ENCODE results near the gene NACC2.

NACC2 gene

GRCh38 chr9:136007934-136008692, 87.0 kb downstream of the NACC2 start:
- no peak for DNase-seq

GRCh38 chr9:136007276-136007933, 87.7 kb downstream of the NACC2 start:
- no peak for DNase-seq

- DNase-seq: no peak
Measured at GRCh38 chr9:136006169-136006568, 88.9 kb downstream of the NACC2 start.

- DNase-seq: no peak
Measured at GRCh38 chr9:136004712-136005111, 90.4 kb downstream of the NACC2 start.

- DNase-seq: no peak
Measured at GRCh38 chr9:136004219-136004618, 90.9 kb downstream of the NACC2 start.

GRCh38 chr9:136003411-136004218, 91.5 kb downstream of the NACC2 start:
- DNase-seq: no peak

GRCh38 chr9:136002881-136003280, 92.2 kb downstream of the NACC2 start:
- no peak for DNase-seq

- DNase-seq: no peak
Measured at GRCh38 chr9:136002215-136002614, 92.9 kb downstream of the NACC2 start.

GRCh38 chr9:136001231-136001630, 93.9 kb downstream of the NACC2 start:
- no peak for DNase-seq

GRCh38 chr9:135998410-135999071, 96.5 kb downstream of the NACC2 start:
- DNase-seq: no peak

- DNase-seq: no peak
Measured at GRCh38 chr9:135998016-135998380, 97.1 kb downstream of the NACC2 start.

- no peak for DNase-seq
Measured at GRCh38 chr9:135997090-135998015, 97.7 kb downstream of the NACC2 start.

- DNase-seq: no peak
Measured at GRCh38 chr9:135995816-135996215, 99.3 kb downstream of the NACC2 start.

- no peak for DNase-seq
Measured at GRCh38 chr9:135994501-135995192, 100.4 kb downstream of the NACC2 start.

- DNase-seq: no peak
Measured at GRCh38 chr9:135993765-135994500, 101.2 kb downstream of the NACC2 start.

GRCh38 chr9:135993409-135993742, 101.7 kb downstream of the NACC2 start:
- no peak for DNase-seq

- DNase-seq: peak; percentile 9 to 20
Measured at GRCh38 chr9:135992486-135993408, 102.3 kb downstream of the NACC2 start.

GRCh38 chr9:135991771-135992170, 103.3 kb downstream of the NACC2 start:
- DNase-seq: no peak

All from stimulated activated CD4-positive, alpha-beta T cell treated with anti-CD3 and anti-CD28 coated beads, Interleukin-4, amount 100 ng/mL, for 4 hours (primary cell).